Breast epithelium (tissue), 3 donors: ENCODE data around the gene CNPPD1.

ENCODE experiments used
- CTCF ChIP-seq, 3 donors: fragments of 450-650 bp; IDR thresholded peaks; one replicate each; pipeline ENCODE4 v1.5.1; 2016 to 2017; ENCODE audit warnings: antibody characterized with exemption in 3 of 3, mild to moderate bottlenecking in 3 of 3, moderate library complexity in 3 of 3
- POLR2A ChIP-seq: fragments of 450-650 bp; IDR thresholded peaks from one replicate; pipeline ENCODE4 v1.6.1; 2016; ENCODE audit warnings: antibody characterized with exemption, mild to moderate bottlenecking, moderate library complexity
- POLR2AphosphoS5 ChIP-seq, 3 donors: sonication (generic); formaldehyde crosslinking; IDR thresholded peaks; one replicate each; pipeline ENCODE4 v1.6.1; 2017; ENCODE audit warnings: antibody characterized with exemption in 3 of 3

- TF ChIP-seq POLR2AphosphoS5 (IDR thresholded peaks at IDR 0.05) (no peak), CTCF (IDR thresholded peaks at IDR 0.05) (no peak), POLR2A (no peak)
Measured at GRCh38 chr2:219157396-219157795, 19.3 kb downstream of the CNPPD1 start.
